ENCODE data around the gene ADPRM.

The ADPRM gene

GRCh38 chr17:10649602-10650001, 47.8 kb upstream of the ADPRM start:
- Histone ChIP-seq H4K20me1 (ENCODE audit: insufficient read depth, low read length) (no peaks in the 10 kb centered on the region), H3K27ac (ENCODE audit: low read length) (no peak overlapping the region), H3K27me3 (replicated peaks; ENCODE audit: insufficient read depth, low read length) (no peaks in the 10 kb centered on the region), H3F3A (ENCODE audit: insufficient read depth, low read length) (no peaks in the 10 kb centered on the region), H3K4me3 (ENCODE audit: low read length) (no peak overlapping the region), H3K9ac (ENCODE audit: low read length) (no peak overlapping the region), H3K9me3 (replicated peaks; ENCODE audit: insufficient read depth, low read length) (no peaks in the 10 kb centered on the region), H3K4me2 (ENCODE audit: low read depth, low read length) (no peak overlapping the region), H3K36me3 (replicated peaks; ENCODE audit: insufficient read depth, low read length) (no peaks in the 10 kb centered on the region), H3K4me1 (ENCODE audit: low read length) (no peaks in the 10 kb centered on the region), H2AFZ (ENCODE audit: low read length) (no peak overlapping the region), H3K79me2 (ENCODE audit: low read length) (no peaks in the 10 kb centered on the region), H3K9me2 (replicated peaks; ENCODE audit: insufficient read depth, low read length) (no peaks in the 10 kb centered on the region)
- no peak for TF ChIP-seq EZH2phosphoT487 (IDR thresholded peaks at IDR 0.05; ENCODE audit: low read length)
- TF ChIP-seq EZH2 (optimal IDR thresholded peaks at IDR 0.05; ENCODE audit: low read depth, low read length) = no peak
- no peak for TF ChIP-seq CTCF (IDR thresholded peaks at IDR 0.05; ENCODE audit: low read length)
- no peak for DNase-seq

GRCh38 chr17:10651927-10652326, 45.5 kb upstream of the ADPRM start:
- H4K20me1 ChIP-seq (ENCODE audit: insufficient read depth, low read length) = no peaks in the 10 kb centered on the region
- TF ChIP-seq CTCF (IDR thresholded peaks at IDR 0.05; ENCODE audit: low read length) (no peak), EZH2 (optimal IDR thresholded peaks at IDR 0.05; ENCODE audit: low read depth, low read length) (no peak), EZH2phosphoT487 (IDR thresholded peaks at IDR 0.05; ENCODE audit: low read length) (no peak)

GRCh38 chr17:10652984-10653659, 44.3 kb upstream of the ADPRM start:
- no peaks in the 10 kb centered on the region for H3F3A ChIP-seq (ENCODE audit: insufficient read depth, low read length)
- no peak overlapping the region for H2AFZ ChIP-seq (ENCODE audit: low read length)
- H3K79me2 ChIP-seq (ENCODE audit: low read length) = no peaks in the 10 kb centered on the region
- no peak for DNase-seq
- no peaks in the 10 kb centered on the region for H3K9me2 ChIP-seq (replicated peaks; ENCODE audit: insufficient read depth, low read length)
- H3K27ac ChIP-seq (ENCODE audit: low read length) = no peak overlapping the region
- no peaks in the 10 kb centered on the region for H4K20me1 ChIP-seq (ENCODE audit: insufficient read depth, low read length)
- no peak for TF ChIP-seq EZH2 (optimal IDR thresholded peaks at IDR 0.05; ENCODE audit: low read depth, low read length)
- no peak for TF ChIP-seq EZH2phosphoT487 (IDR thresholded peaks at IDR 0.05; ENCODE audit: low read length)
- no peak for TF ChIP-seq CTCF (IDR thresholded peaks at IDR 0.05; ENCODE audit: low read length)
- no peaks in the 10 kb centered on the region for H3K27me3 ChIP-seq (replicated peaks; ENCODE audit: insufficient read depth, low read length)
- no peak overlapping the region for H3K9ac ChIP-seq (ENCODE audit: low read length)
- no peaks in the 10 kb centered on the region for H3K36me3 ChIP-seq (replicated peaks; ENCODE audit: insufficient read depth, low read length)
- no peak overlapping the region for H3K4me3 ChIP-seq (ENCODE audit: low read length)
- H3K9me3 ChIP-seq (replicated peaks; ENCODE audit: insufficient read depth, low read length) = no peaks in the 10 kb centered on the region
- H3K4me1 ChIP-seq (ENCODE audit: low read length) = no peaks in the 10 kb centered on the region
- H3K4me2 ChIP-seq (ENCODE audit: low read depth, low read length) = no peak overlapping the region

More at GRCh38 chr17:10651927-10652326, 45.5 kb upstream of the ADPRM start:
- no peaks in the 10 kb centered on the region for H3F3A ChIP-seq (ENCODE audit: insufficient read depth, low read length)
- DNase-seq = no peak
- H3K79me2 ChIP-seq (ENCODE audit: low read length) = no peaks in the 10 kb centered on the region
- H3K9me2 ChIP-seq (replicated peaks; ENCODE audit: insufficient read depth, low read length) = no peaks in the 10 kb centered on the region
- H3K36me3 ChIP-seq (replicated peaks; ENCODE audit: insufficient read depth, low read length) = no peaks in the 10 kb centered on the region
- no peak overlapping the region for H3K4me3 ChIP-seq (ENCODE audit: low read length)
- no peak overlapping the region for H3K27ac ChIP-seq (ENCODE audit: low read length)
- no peaks in the 10 kb centered on the region for H3K27me3 ChIP-seq (replicated peaks; ENCODE audit: insufficient read depth, low read length)
- no peak overlapping the region for H2AFZ ChIP-seq (ENCODE audit: low read length)
- H3K9ac ChIP-seq (ENCODE audit: low read length) = no peak overlapping the region
- no peaks in the 10 kb centered on the region for H3K4me1 ChIP-seq (ENCODE audit: low read length)
- no peak overlapping the region for H3K4me2 ChIP-seq (ENCODE audit: low read depth, low read length)
- no peaks in the 10 kb centered on the region for H3K9me3 ChIP-seq (replicated peaks; ENCODE audit: insufficient read depth, low read length)
